Medulla oblongata (tissue), 1 donor: ENCODE measurements around the gene ZSWIM1.

Source experiments
- DNase-seq: peaks from one replicate; pipeline ENCODE4 v3.0.0-alpha.2; 2015; ENCODE audit errors: extremely low spot score

ZSWIM1 gene

DNA sequence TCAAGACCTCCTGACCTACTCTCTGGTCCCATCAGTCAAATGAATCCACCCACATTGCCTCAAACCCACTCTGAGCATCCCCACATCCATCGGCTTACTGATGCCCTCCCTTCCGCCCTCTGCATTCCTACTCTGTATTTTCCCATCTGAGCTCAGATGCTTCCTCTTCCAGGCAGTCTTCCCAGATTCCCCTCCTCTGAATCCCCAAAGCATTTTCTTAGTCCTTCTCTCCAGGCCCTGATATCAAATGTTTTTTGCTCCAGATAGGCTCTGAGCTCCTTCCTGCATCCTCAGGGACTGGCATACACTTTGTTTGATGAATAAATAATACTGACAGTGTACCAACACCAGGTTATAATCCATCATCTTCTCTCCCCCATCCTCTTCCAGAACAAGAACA lies 27.1 kb downstream of the ZSWIM1 start:
- DNase-seq, result no peak

DNA sequence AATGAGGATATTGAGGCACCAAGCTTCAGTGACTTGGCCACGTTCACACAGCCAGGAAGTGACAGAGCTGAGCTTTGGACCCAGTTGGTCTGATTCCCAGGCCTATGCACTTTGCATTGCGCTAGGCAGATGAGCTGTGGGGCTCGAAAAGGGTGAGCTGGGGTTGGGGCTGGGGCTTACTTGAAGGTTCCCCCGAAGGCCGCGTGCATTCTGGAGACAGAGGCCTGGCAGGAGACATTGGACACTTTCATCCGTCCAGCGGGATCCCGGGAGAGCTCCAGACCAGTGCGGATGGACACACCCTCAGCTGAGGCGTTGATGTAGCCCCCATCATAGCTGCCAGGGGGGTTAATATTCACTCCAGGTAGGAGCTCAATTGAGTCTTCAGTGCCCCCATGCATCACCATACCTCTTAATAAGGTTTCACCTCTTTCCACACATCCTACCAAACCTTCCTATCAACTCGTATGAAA lies 28.3 kb downstream of the ZSWIM1 start:
- no peak for DNase-seq

DNA sequence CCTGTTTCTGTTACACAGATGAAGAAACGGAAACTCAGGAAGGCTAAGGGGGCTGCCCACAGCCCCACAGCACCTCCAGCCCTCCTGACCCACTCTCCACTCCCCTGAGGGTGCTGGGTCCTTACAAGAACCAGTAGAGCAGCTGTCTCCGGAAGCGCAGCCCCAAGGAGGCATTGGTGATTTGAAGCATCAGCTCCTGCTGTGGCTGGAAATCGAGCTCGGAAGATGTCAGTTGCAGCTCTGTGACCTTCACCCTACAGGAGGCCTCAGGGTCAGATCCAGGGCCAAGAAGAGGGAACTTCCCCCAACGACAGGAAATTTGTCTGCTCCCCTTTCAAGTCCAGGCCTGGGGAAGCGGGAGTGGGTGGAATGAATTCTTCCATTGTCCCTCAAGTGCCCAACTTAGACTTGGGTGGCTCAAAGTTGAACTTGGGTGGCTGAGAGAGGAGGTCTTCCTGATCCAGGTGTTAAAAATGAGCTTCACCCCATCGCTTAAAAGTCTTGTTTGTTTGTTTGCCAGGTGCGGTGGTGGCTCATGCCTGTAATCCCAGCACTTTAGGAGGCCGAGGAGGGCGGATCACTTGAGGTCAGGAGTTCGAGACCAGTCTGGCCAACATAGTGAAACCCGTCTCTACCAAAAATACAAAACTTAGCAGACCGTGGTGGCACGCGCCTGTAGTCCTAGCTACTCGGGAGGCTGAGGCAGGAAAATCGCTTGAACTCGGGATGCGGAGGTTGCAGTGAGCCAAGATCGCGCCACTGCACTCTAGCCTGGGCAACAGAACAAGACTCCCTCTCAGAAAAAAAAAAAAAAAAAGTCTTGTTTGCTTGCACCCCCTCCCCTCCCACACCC lies 29.0 kb downstream of the ZSWIM1 start:
- DNase-seq, result no peak

DNA sequence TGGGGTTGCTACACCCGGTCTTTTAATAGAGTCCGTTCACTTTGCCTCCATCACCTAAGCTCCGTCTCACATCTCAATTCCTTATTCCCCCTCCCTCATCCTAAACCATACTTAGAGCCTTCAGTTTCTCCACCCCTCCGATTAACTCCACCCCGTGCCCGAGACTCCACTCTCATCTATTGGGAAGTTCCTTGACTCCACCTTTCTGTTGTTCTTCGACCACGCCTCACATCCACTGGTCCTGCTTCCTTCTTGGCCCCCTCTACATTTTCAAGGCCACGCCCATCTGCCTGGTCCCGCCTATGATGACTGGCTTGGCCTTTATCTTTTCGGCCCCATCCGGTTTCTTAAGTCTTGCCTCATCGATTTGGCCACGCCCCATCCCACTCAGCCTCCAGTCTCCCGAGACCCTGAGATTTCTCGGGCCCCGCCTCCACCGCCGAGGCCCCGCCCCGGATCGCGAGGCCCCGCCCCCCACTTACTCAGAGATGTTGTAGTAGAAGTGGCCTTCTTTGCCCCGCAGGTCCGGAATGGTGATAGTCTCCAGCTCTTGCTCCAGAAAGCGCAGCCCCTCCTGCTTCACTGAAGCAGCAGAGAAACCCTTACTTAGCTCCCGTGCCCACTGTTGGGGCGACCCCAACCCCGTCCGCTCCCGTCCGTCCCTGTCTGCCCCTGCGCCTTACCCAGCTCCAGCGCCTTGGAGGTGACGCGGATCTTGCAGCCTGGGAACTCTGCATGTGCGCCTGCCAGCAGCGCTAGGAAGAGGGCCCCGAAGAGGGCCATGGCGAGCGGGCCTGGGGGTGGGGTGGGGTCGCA lies 29.9 kb downstream of the ZSWIM1 start:
- DNase-seq, result peak; percentile 96

DNA sequence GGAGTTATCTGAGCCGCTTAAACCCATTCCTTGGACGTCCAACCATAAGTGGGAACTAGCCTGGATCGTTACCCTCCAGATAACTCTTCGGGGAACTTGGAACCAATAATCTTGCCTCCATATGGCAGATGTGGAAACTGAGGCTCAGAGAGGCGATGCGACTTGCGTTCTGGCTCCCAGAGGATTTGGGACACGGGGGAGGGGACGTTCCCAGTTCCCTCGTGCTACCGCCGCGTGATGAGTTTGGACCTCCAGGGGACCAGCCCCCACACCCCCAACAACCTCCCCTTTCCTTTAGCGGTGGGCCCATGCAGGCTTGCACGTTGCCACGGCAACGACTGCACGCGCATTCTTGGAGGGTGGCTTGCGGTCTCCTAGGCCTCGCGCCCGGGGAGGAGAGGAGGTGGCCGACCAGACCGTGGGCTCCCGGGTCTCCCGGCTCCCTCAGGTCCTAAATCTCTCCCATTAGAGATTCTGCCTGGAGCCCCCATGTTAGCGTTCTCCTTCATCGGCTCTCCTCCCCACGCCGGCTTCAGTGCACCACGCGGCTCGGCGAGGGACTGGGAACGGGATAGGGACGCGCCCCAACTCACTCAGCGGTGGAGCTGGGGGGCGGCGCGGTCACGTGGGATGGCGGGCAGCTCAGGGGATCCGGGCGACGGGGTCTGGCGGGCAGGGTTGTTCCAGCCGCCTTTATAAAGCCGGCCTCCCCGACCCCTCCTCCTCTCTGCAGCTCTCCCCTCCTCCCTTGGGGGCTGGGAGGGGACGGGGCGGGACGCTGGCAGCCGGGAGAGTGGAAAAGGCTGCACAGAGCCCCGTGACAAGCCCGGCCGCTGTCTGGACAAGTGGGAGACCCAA lies 30.7 kb downstream of the ZSWIM1 start, which contains the start of gene PLTP:
Gene PLTP (minus strand): TSS at position 670 of the 858 bp plus-strand sequence. CDS start 703 bp downstream, outside the sequence.
- peak; percentile 74 for DNase-seq

DNA sequence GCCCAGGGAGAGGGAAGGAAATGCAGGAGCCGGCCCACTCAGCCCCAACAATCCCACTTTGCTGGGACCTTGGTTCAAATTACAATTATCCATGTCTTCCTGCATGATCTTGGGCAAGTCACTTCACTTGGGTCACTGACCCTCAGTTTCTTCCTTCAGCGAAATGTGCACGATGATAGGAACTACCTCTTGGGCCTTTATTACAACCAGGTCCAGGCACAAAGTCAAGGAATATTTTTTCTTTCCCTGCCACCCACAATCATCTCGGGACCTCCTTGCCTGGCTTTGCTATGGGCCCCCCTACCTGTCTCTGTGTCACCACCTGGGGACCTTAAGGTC lies 31.3 kb downstream of the ZSWIM1 start:
- no peak for DNase-seq

DNA sequence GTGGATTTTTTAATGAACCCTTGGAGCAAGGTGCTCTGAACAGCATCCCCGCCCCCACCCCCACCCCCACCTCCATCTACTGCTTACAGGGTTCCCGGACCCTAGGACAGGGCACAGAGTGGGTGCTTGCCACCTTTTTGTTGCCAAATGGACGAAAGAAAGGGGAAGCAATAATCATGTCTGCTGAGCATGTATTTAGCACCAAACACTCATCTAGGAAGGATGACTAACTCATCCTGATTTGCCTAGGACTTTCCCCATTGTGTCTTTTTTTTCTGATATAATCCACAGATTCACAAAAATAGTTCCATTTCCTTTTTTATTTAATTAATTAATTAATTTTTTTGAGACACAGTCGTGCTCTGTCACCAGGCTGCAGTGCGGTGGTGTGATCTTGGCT lies 32.1 kb downstream of the ZSWIM1 start:
- no peak for DNase-seq

DNA sequence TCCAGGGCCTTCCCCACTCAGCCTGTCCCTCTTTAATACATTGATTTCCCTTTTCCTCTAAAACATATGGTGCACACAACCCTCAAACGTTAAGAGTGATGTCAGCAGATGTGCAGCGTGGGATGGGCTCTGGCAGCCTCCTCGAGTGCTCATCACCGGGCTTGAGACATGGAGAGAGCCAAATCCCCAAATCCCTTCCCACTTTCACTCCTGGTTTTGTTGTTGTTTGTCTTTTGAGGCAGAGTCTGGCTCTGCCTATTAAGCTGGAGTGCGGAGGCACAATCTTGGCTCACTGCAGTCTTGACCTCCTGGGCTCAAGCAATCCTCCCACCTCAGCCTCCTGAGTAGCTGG lies 36.7 kb downstream of the ZSWIM1 start:
- DNase-seq, result no peak

DNA sequence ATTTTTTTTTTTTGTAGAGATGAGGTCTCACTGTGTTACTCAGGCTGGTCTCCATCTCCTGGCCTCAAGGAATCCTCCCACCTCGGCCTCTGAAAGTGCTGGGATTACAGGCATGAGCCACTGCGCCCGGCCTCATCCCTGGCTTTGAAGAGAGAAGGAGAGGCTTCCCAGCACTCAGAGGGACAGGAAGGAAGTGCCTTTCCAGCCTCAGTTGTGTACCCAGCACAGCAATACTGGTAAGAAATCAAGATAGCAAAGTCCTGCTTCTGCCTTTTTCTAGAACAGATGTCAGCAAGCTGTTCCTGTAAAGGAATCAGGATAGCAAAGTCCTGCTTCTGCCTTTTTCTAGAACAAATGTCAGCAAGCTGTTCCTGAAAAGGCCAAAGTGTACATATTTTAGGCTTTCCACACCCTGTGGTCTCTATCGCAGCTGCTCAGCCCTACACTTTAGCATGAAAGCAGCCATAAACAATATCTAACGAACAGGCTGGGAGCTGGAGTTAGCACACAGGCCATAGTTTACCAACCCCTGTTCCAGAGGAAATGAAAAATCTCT lies 37.2 kb downstream of the ZSWIM1 start:
- DNase-seq, result no peak

DNA sequence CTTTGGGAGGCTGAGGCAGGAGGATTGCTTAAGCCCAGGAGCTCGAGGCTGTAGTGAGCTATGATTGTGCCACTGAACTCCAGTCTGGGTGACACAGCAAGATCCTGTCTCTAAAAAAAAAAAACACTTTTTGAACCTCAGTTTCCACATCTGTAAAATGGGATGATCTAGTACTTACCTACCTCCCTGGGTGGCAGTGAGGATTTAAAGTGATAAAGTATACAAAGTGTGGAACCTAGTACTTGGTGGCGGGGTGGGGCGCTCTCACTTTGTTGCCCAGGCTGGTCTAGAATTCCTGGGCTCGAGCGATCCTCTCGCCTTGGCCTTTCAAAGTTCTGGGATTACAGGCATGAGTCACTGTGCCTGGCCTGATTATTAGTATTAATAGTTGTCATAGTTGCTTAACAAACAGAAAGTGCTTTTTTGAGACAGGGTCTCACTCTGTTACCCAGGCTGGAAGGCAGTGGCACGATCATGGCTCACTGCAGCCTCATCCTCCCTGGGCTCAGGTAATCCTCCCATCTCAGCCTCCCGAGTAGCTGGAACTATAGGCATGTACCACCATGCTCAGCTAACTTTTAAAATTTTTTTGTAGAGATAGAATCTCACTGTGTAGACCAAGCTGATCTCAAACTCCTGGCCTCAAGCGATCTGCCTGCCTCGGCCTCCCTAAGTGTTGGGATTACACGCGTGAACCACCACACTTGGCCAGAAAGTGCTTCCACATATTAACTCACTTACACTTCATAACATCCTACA lies 37.9 kb downstream of the ZSWIM1 start:
- DNase-seq, result no peak

DNA sequence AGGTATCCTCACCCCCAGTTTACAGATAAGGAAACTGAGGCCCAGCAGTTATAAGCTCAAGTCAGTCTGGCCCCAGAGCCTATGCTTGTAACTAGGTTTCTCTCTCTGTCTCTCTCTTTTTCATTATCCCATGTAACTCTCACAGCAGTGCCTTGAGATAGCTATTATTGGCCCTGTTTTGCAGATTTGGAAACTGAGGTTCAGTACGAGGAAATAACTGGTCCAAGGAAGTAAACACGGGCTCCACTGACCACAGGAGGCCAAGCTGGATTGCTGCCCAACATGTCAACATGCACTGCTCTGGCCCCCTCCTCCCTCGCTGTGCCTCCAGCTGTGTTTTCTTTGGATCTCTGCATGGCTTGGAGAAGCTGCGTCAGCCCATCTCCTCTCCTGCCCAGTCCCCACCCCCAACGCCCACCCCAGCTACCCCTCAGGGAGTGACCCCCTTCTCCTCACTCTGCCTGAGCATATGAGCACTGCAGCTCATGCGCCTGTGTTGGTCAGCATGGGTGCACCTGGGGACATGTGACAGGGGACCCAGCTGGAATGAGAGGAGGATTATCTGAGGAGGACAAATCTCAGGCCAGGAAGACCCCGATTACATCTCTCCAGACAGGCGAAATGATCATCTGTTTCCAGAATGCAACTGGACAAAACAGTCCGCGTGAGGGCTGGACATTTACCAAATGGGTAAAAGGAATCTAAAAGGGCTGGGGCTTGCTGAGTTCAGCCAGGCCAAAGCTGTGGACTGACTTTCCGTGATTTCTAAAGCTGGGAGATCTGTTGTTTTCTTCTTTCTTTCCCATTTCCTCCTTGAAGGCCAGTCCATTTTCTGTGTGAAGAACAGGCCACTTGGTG lies 38.7 kb downstream of the ZSWIM1 start:
- no peak for DNase-seq

DNA sequence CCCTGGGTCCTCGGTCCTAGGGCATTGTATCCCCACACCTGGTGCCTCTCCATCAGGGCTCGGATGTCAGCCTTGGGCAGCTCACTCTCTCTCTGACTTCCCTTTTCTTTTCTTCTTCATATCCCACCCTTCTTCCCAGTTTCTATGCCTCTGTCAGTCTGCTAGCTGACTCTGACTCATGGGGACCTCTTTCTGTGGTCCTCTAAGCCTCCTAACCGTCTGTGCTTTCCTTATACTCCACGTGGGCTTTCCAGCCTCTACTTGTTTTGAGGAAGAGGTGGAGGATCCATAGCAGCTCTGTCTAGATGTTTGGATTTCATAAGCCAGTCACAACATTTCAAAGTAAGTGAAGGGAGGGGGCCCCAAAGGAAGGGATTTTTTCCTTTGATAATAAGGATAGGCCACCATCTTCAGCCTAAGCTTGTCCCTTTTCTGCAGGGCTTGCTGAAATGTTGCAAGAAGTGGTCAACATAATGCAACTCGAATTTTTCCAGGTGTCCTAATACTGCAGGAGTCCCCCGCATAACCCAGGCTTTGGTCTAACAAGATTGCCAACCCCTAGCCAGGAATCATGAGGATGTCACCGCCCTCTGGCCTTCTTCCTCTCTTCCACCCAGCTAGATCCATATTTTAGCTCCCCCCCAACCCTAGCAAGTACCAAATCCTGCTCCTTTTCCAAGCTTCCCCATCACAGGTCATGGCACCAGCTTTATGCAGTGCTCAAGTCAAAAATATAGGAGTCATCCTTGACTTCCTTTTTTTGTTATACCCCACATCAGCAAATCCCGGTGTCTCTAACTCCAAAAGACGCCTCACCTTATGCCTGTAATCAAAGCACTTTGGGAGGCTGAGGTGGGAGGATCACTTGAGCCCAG lies 39.7 kb downstream of the ZSWIM1 start:
- DNase-seq, result no peak

DNA sequence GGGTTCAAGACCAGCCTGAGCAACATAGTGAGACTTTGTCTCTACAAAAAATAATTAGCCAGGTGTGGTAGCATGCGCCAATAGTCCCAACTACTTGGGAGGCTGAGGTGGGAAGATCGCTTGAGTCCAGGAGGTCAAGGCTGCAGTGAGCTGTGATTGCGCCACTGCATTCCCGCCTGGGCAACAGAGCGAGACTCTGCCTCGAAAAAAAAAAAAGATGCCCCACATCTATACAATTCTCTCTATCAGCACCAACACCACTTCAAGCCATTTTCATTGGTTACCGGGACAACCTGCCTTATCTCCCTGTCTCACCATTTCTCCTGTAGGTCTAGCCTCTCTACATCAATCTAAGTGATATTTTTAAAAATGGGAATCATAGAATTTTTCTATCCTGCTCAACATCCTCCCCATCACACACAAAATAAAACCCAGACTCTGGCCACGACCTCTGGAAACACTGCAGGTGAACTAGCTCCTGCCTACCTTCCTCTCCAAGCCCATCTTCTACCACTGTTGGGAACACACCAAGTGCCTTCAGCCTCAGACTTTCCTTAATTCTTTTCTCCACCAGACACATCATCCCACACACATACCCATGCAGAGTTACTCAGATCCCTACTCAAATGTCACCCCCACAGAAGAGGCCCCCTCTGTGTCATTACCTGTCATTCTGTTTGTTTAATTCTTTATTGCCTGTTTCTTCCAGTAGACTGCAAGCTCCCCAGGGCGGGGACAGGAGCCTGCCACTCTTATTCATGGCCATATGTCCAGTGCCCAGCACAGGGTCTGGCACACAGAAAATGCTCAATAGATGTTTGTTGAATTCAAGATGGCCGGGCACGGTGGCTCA lies 40.5 kb downstream of the ZSWIM1 start:
- no peak for DNase-seq

DNA sequence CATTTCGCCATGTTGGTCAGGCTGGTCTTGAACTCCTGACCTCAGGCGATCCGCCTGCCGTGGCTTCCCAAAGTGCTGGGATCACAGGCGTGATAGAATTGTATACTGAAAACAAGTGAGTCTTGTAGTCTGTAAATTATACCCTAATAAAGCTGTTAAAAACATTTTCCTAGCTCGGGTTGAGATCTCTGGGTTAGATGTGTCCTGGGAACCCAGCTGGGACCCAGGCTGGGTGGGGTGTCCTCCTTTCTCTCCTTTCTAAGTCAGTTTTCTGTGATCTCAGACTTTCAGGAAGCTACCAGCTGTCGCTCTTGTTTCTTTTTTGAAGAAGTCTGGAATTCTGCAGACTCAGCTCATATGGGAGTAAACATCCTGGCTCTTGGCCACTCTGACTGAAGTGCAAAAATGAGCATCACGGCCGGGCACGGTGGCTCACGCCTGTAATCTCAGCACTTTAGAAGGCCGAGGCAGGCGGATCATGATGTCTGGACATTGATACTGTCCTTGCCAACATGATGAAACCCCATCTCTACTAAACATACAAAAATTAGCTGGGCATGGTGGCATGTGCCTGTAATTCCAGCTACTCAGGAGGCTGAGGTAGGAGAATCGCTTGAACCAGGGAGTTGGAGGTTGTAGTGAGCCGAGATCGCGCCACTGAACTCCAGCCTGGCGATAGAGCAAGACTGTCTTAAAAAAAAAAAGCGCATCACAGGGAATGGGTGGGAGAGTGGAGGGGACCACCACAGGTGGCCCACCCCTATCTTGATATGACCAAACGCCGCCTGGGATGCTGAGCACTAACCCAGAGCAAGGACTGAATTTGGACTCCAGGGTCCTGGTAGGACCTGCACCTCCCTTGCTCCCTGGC lies 43.6 kb downstream of the ZSWIM1 start:
- peak; percentile 80 for DNase-seq

DNA sequence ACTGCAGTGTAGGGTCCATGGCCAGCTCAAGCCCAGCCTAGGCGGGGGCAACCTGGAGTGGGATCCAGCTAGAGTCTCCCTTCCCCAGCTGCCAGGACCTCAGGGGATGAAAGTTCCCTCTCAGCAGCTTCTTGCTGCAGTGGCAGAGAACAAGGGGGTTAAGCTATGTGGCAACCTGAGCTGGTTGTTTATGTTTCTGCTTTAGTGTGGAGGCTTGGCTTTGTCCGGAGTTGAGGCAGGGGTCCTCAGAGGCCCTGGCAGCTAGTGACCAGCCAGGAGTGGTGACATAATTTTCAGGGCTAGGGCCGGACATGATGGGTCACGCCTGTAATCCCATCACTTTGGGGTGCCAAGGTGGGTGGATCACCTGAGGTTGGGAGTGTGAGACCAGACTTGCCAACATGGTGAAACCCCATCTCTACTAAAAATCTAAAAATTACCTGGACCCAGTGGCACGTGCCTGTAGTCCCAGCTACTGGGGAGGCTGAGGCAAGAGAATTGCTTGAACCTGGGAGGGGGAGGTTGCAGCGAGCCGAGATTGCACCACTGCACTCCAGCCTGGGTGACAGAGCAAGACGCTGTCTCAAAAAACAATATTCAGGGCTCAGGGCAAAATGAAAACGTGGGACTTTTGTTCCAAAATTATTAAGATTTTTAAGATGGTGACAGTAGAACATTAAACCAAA lies 44.9 kb downstream of the ZSWIM1 start:
- DNase-seq, result no peak

DNA sequence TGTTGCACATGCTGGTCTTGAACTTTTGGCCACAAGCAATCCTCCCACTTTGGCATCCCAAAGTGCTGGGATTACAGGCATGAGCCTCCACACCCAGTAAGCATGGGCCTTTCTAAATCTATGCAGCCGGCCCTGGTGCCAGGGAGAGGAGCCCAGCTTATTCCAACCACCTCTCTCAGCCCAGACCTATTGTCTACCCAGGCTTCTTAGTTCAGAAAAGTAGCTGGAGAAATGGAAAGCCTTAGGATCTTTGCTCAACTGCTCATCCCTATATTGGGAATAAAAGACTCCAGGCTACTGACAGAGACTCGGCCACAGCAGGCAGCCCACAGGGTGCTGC lies 45.7 kb downstream of the ZSWIM1 start:
- DNase-seq, result no peak
